HepG2 (cell line): ENCODE measurements around the gene SLC25A11. TPM values are rescaled to one million over a fixed set of nuclear protein-coding genes. Genes with fewer than 3 reads are reported as not detected.
A peak's percentile ranks its signal among the peaks of the same experiment; 100 is the strongest.

Experiments used
- ADNP ChIP-seq: sonication (generic); formaldehyde crosslinking; IDR thresholded peaks from 2 replicates; pipeline ENCODE4 v1.4.0; 2020; ENCODE audit warnings: missing genetic modification reagents
- CREB1 ChIP-seq, 2 experiments: fragments of 450-650 bp in 1 of 2; IDR thresholded peaks; 2 replicates each; pipeline ENCODE4 v1.6.1; 2016 to 2017; ENCODE audit warnings: control low read depth in 1 of 2, mild to moderate bottlenecking in 1 of 2, missing compliant biosample characterization in 1 of 2, missing genetic modification characterization in 1 of 2
- HDAC1 ChIP-seq: sonication (generic); formaldehyde crosslinking; IDR thresholded peaks from 2 replicates; pipeline ENCODE4 v1.5.1; 2020; ENCODE audit warnings: mild to moderate bottlenecking, missing genetic modification reagents
- HNRNPL ChIP-seq: fragments of 200-400 bp; formaldehyde crosslinking; IDR thresholded peaks from 2 replicates; pipeline ENCODE4 v1.6.1; 2017; ENCODE audit warnings: mild to moderate bottlenecking, low read depth, low read length
- HOMEZ ChIP-seq: IDR thresholded peaks from 2 replicates; pipeline ENCODE4 v1.6.1; 2016; ENCODE audit warnings: low read depth
- MAF1 ChIP-seq: sonication (generic); formaldehyde crosslinking; IDR thresholded peaks from 2 replicates; pipeline ENCODE4 v1.5.0; 2020; ENCODE audit warnings: missing genetic modification reagents, borderline replicate concordance
- MIER2 ChIP-seq: IDR thresholded peaks from 2 replicates; pipeline ENCODE4 v1.6.1; 2016; ENCODE audit warnings: missing biosample characterization, missing genetic modification reagents
- NCOA1 ChIP-seq: sonication (generic); formaldehyde crosslinking; IDR thresholded peaks from 2 replicates; pipeline ENCODE4 v1.9.0; 2021; ENCODE audit warnings: missing genetic modification reagents
- NONO ChIP-seq, 2 experiments: fragments of 450-650 bp in 1 of 2; sonication (generic) in 1 of 2; formaldehyde crosslinking in 1 of 2; IDR thresholded peaks in 1 of 2; conservative IDR thresholded peaks in 1 of 2; 2 replicates each; pipeline versions ENCODE4 v1.6.1 to v1.8.0; 2017 to 2022; ENCODE audit warnings: mild to moderate bottlenecking in 1 of 2, missing genetic modification reagents in 1 of 2, moderate library complexity in 1 of 2
- NPAS2 ChIP-seq: sonication (generic); formaldehyde crosslinking; IDR thresholded peaks from 2 replicates; pipeline ENCODE4 v1.8.0; 2022; ENCODE audit warnings: mild to moderate bottlenecking, missing genetic modification reagents, borderline replicate concordance
- RFXAP ChIP-seq: sonication (generic); formaldehyde crosslinking; IDR thresholded peaks from 2 replicates; pipeline ENCODE4 v1.4.0; 2020; ENCODE audit warnings: missing genetic modification reagents, borderline replicate concordance
- SIN3A ChIP-seq: IDR thresholded peaks from 2 replicates; pipeline ENCODE4 v1.6.1; 2011; ENCODE audit warnings: low read depth, mild to moderate bottlenecking, control low read depth, low read length, borderline replicate concordance
- ZBTB3 ChIP-seq: sonication (generic); formaldehyde crosslinking; IDR thresholded peaks from 2 replicates; pipeline ENCODE4 v1.4.0; 2020; ENCODE audit warnings: low read depth, mild to moderate bottlenecking, moderate library complexity, missing genetic modification reagents, borderline replicate concordance
- ZFP90 ChIP-seq: sonication (generic); formaldehyde crosslinking; IDR thresholded peaks from 2 replicates; pipeline ENCODE4 v1.8.0; 2022; ENCODE audit warnings: missing genetic modification reagents, mild to moderate bottlenecking, inconsistent platforms, borderline replicate concordance
- ZNF138 ChIP-seq: sonication (generic); formaldehyde crosslinking; IDR thresholded peaks from 2 replicates; pipeline ENCODE4 v1.5.0; 2020; ENCODE audit warnings: mild to moderate bottlenecking, low read depth, missing genetic modification reagents
- polyA plus RNA-seq, 8 experiments: library from polyadenylated mRNA; depleted of rRNA in 3 of 8; stranded (reverse) in 7 of 8; unstranded in 1 of 8; fragments of >200 nt; fragmentation: Illumina TruSeq in 4 of 8; extraction: Trizol in 4 of 8; gene quantifications; 2 replicates each; pipeline versions ENCODE4 v1.2.1 to v1.2.3, GENCODE V29; 2011 to 2016; ENCODE audit warnings: low read depth in 4 of 8, missing spikeins in 1 of 8, mixed read lengths in 1 of 8; ENCODE audit not compliant: insufficient read depth in 1 of 8
- total RNA-seq, 5 experiments: library from RNA; depleted of rRNA; stranded (reverse); fragments of >200 nt; fragmentation: Illumina TruSeq; extraction: Trizol; gene quantifications; 2 replicates each; pipeline ENCODE4 v1.2.3, GENCODE V29; 2016; ENCODE audit warnings: low read depth in 1 of 5
- TF ChIP-seq, protein P1 (sequence below): sonication (generic); formaldehyde crosslinking; IDR thresholded peaks from 2 replicates; pipeline ENCODE4 v1.5.0; 2020; ENCODE audit warnings: mild to moderate bottlenecking, missing genetic modification reagents
- TF ChIP-seq, protein P2 (sequence below): sonication (generic); formaldehyde crosslinking; IDR thresholded peaks from 2 replicates; pipeline ENCODE4 v1.4.0; 2020; ENCODE audit warnings: mild to moderate bottlenecking, missing genetic modification reagents
- TF ChIP-seq, protein P3 (sequence below): sonication (generic); formaldehyde crosslinking; IDR thresholded peaks from 2 replicates; pipeline ENCODE4 v1.4.0; 2020; ENCODE audit warnings: missing genetic modification reagents
- TF ChIP-seq, protein P4 (sequence below): sonication (generic); formaldehyde crosslinking; IDR thresholded peaks from 2 replicates; pipeline ENCODE4 v1.8.0; 2022; ENCODE audit warnings: low read depth, missing genetic modification reagents

Gene SLC25A11
- total and polyA plus RNA-seq, 2 of the 13 experiments (the other 11 are each of a cell fraction or from before 2014, with no cell fraction given), result 35.4 to 47.2 TPM

GRCh38 chr17:4908711-4909496, 30.9 kb downstream of the SLC25A11 start (continued):
- TF ChIP-seq RFXAP (CRISPR knock-in tag) (0 out of 2 replicates have a peak, but pooled peaks have one; percentile 20), ZBTB3 (CRISPR knock-in tag) (no peak), NPAS2 (no peak), MAF1 (0 out of 2 replicates have a peak, but pooled peaks have one; percentile 28), NCOA1 (peak; percentile 76; the same call in 1 of the 2 replicates), ADNP (CRISPR knock-in tag) (0 out of 2 replicates have a peak, but pooled peaks have one; percentile 39), ZFP90 (no peak; the same call in 1 of the 2 replicates), HNRNPL (0 out of 2 replicates have a peak, but pooled peaks have one; percentile 62), HDAC1 (CRISPR knock-in tag) (0 out of 2 replicates have a peak, but pooled peaks have one; percentile 32), ZNF138 (no peak), HOMEZ (CRISPR knock-in tag) (peak; percentile 56; the same call in 1 of the 2 replicates), MIER2 (CRISPR knock-in tag) (0 out of 2 replicates have a peak, but pooled peaks have one; percentile 16), CREB1 (IDR thresholded peaks at IDR 0.05) (peak; percentile 3; the same call in 1 of the 2 replicates), CREB1 (CRISPR knock-in tag; IDR thresholded peaks at IDR 0.05) (no peak), SIN3A (peak; percentile 78; the same call in 1 of the 2 replicates), NONO (IDR thresholded peaks at IDR 0.05) (no peak), NONO (CRISPR knock-in tag; conservative IDR thresholded peaks at IDR 0.05) (peak; percentile 86)
- TF ChIP-seq, protein P1, sequence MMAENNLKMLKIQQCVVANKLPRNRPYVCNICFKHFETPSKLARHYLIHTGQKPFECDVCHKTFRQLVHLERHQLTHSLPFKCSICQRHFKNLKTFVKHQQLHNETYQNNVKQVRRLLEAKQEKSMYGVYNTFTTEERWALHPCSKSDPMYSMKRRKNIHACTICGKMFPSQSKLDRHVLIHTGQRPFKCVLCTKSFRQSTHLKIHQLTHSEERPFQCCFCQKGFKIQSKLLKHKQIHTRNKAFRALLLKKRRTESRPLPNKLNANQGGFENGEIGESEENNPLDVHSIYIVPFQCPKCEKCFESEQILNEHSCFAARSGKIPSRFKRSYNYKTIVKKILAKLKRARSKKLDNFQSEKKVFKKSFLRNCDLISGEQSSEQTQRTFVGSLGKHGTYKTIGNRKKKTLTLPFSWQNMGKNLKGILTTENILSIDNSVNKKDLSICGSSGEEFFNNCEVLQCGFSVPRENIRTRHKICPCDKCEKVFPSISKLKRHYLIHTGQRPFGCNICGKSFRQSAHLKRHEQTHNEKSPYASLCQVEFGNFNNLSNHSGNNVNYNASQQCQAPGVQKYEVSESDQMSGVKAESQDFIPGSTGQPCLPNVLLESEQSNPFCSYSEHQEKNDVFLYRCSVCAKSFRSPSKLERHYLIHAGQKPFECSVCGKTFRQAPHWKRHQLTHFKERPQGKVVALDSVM (CRISPR knock-in tag), result peak; percentile 71
- TF ChIP-seq, protein P2, sequence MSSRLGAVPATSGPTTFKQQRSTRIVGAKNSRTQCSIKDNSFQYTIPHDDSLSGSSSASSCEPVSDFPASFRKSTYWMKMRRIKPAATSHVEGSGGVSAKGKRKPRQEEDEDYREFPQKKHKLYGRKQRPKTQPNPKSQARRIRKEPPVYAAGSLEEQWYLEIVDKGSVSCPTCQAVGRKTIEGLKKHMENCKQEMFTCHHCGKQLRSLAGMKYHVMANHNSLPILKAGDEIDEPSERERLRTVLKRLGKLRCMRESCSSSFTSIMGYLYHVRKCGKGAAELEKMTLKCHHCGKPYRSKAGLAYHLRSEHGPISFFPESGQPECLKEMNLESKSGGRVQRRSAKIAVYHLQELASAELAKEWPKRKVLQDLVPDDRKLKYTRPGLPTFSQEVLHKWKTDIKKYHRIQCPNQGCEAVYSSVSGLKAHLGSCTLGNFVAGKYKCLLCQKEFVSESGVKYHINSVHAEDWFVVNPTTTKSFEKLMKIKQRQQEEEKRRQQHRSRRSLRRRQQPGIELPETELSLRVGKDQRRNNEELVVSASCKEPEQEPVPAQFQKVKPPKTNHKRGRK (CRISPR knock-in tag), result 0 out of 2 replicates have a peak, but pooled peaks have one; percentile 56
- TF ChIP-seq, protein P3, sequence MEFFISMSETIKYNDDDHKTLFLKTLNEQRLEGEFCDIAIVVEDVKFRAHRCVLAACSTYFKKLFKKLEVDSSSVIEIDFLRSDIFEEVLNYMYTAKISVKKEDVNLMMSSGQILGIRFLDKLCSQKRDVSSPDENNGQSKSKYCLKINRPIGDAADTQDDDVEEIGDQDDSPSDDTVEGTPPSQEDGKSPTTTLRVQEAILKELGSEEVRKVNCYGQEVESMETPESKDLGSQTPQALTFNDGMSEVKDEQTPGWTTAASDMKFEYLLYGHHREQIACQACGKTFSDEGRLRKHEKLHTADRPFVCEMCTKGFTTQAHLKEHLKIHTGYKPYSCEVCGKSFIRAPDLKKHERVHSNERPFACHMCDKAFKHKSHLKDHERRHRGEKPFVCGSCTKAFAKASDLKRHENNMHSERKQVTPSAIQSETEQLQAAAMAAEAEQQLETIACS, result peak; percentile 44; the same call in 1 of the 2 replicates
- TF ChIP-seq, protein P4, sequence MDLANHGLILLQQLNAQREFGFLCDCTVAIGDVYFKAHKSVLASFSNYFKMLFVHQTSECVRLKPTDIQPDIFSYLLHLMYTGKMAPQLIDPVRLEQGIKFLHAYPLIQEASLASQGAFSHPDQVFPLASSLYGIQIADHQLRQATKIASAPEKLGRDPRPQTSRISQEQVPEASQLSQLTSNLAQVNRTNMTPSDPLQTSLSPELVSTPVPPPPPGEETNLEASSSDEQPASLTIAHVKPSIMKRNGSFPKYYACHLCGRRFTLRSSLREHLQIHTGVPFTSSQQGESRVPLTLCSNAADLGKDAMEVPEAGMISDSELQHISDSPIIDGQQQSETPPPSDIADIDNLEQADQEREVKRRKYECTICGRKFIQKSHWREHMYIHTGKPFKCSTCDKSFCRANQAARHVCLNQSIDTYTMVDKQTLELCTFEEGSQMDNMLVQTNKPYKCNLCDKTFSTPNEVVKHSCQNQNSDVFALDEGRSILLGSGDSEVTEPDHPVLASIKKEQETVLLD, result 0 out of 2 replicates have a peak, but pooled peaks have one; percentile 29
